Gastrocnemius medialis (tissue), 4 donors: ENCODE results near the gene CEBPZOS.

Source experiments
- POLR2A ChIP-seq, 2 donors: fragments of 450-650 bp; IDR thresholded peaks; one replicate each; pipeline ENCODE4 v1.6.1; 2017; ENCODE audit warnings: antibody characterized with exemption in 2 of 2, mild to moderate bottlenecking in 2 of 2, moderate library complexity in 2 of 2
- TF ChIP-seq, protein P1 (sequence below), 5 experiments: fragments of 450-650 bp in 3 of 5; fragments of 200-600 bp in 2 of 5; sonication (generic) in 2 of 5; IDR thresholded peaks in 4 of 5; conservative IDR thresholded peaks in 1 of 5; 1 replicate in 4 of 5; 2 replicates in 1 of 5; pipeline ENCODE4 v1.5.1; 2016 to 2019; ENCODE audit warnings: antibody characterized with exemption in 5 of 5, mild to moderate bottlenecking in 3 of 5, moderate library complexity in 3 of 5

DNA sequence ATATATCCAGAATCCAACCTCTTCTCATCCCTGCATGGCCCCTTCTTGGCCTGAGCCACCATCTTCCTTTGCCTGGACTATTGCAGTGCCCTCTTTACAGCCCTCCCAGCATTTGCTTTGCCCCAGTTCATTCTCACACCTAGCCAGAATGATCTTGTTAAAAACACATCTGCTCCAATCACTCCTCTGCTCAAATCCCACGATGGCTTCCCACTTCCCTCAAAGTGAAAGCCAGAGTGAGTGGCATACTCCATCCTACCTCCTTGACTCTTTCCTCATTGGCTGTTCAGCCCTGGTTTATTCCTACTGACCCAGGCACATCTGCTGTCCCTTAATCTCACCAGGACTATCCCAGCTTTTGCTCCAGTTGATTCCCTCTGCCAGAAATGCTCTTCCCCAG, 22.6 kb upstream of the CEBPZOS start:
- TF ChIP-seq, protein P1, sequence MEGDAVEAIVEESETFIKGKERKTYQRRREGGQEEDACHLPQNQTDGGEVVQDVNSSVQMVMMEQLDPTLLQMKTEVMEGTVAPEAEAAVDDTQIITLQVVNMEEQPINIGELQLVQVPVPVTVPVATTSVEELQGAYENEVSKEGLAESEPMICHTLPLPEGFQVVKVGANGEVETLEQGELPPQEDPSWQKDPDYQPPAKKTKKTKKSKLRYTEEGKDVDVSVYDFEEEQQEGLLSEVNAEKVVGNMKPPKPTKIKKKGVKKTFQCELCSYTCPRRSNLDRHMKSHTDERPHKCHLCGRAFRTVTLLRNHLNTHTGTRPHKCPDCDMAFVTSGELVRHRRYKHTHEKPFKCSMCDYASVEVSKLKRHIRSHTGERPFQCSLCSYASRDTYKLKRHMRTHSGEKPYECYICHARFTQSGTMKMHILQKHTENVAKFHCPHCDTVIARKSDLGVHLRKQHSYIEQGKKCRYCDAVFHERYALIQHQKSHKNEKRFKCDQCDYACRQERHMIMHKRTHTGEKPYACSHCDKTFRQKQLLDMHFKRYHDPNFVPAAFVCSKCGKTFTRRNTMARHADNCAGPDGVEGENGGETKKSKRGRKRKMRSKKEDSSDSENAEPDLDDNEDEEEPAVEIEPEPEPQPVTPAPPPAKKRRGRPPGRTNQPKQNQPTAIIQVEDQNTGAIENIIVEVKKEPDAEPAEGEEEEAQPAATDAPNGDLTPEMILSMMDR (IDR thresholded peaks at IDR 0.05 in 4 of 5, conservative IDR thresholded peaks at IDR 0.05 in 1 of 5) = no peak
- TF ChIP-seq POLR2A (IDR thresholded peaks at IDR 0.05) = no peak
